Left ventricle myocardium inferior (tissue), 1 donor: ENCODE measurements around the gene STH. TPM values are rescaled to one million over a fixed set of nuclear protein-coding genes. Genes with fewer than 3 reads are reported as not detected.

Source experiments
- DNase-seq: peaks from one replicate; pipeline ENCODE4 v3.0.0-alpha.2; 2020
- H3K27ac ChIP-seq: fragments of 200-600 bp; replicated peaks from 2 replicates; pipeline ENCODE4 v1.8.0; 2021
- H3K27me3 ChIP-seq: fragments of 200-600 bp; 2 replicates; pipeline ENCODE4 v1.8.0; 2021; ENCODE audit warnings: low read depth
- H3K36me3 ChIP-seq: fragments of 200-600 bp; 2 replicates; pipeline ENCODE4 v1.8.0; 2021
- H3K4me1 ChIP-seq: fragments of 200-600 bp; 2 replicates; pipeline ENCODE4 v1.8.0; 2021
- H3K4me3 ChIP-seq: fragments of 200-600 bp; 2 replicates; pipeline ENCODE4 v1.8.0; 2021; ENCODE audit warnings: mild to moderate bottlenecking, moderate library complexity
- H3K9me3 ChIP-seq: fragments of 200-600 bp; replicated peaks from 2 replicates; pipeline ENCODE4 v1.8.0; 2021
- CTCF ChIP-seq: fragments of 200-600 bp; IDR thresholded peaks from 2 replicates; pipeline ENCODE4 v1.8.0; 2021; ENCODE audit warnings: antibody characterized with exemption, mild to moderate bottlenecking, borderline replicate concordance
- intact Hi-C: fragments of 100-400 bp; cut with micrococcal nuclease; formaldehyde crosslinking; loops from one replicate; pipeline ENCODE4 v1.11.0; 2022
- total RNA-seq: library from RNA; stranded (reverse); fragmentation: NEBNext Ultra II Directional; extraction: Animal tissue kit (Norgen Biotek cat#: 25700); gene quantifications from one replicate; pipeline ENCODE4 v1.2.1, GENCODE V29; 2021
- donor health status: DM: no; HTN: yes; CAD: no; lungs with severe emphysema.

The STH gene
- total RNA-seq, 1 donor from 2014 or later = not detected

GRCh38 chr17:45967378-45967777 lies 31.7 kb upstream of the STH start:
- Histone ChIP-seq H3K9me3 (peaks cover 3% of the 10 kb centered on the region), H3K27ac (no peak overlapping the region), H3K4me3 (no peak overlapping the region), H3K36me3 (no peaks in the 10 kb centered on the region), H3K4me1 (peaks cover 8% of the 10 kb centered on the region), H3K27me3 (no peaks in the 10 kb centered on the region)
- DNase-seq = no peak
- no peak for TF ChIP-seq CTCF
- intact Hi-C loops = no loop called here

GRCh38 chr17:45968732-45969131 lies 30.3 kb upstream of the STH start:
- DNase-seq = no peak
- H3K9me3 ChIP-seq = peaks cover 7% of the 10 kb centered on the region
- no peak overlapping the region for H3K27ac ChIP-seq
- H3K4me3 ChIP-seq = no peak overlapping the region
- intact Hi-C loops = no loop called here
- TF ChIP-seq CTCF = no peak
- no peaks in the 10 kb centered on the region for H3K27me3 ChIP-seq
- peaks cover 15% of the 10 kb centered on the region for H3K4me1 ChIP-seq
- no peaks in the 10 kb centered on the region for H3K36me3 ChIP-seq

GRCh38 chr17:45969726-45970125 lies 29.3 kb upstream of the STH start:
- H3K9me3 ChIP-seq = peaks cover 7% of the 10 kb centered on the region
- DNase-seq = no peak
- H3K4me3 ChIP-seq = no peak overlapping the region
- no peaks in the 10 kb centered on the region for H3K36me3 ChIP-seq
- intact Hi-C loops = no loop called here
- no peak overlapping the region for H3K27ac ChIP-seq
- no peaks in the 10 kb centered on the region for H3K27me3 ChIP-seq
- peaks cover 21% of the 10 kb centered on the region for H3K4me1 ChIP-seq
- TF ChIP-seq CTCF = no peak

- Histone ChIP-seq H3K4me1 (peaks cover 21% of the 10 kb centered on the region), H3K4me3 (no peak overlapping the region), H3K36me3 (no peaks in the 10 kb centered on the region), H3K27ac (no peak overlapping the region), H3K9me3 (peaks cover 7% of the 10 kb centered on the region), H3K27me3 (no peaks in the 10 kb centered on the region)
- no peak for TF ChIP-seq CTCF
- no peak for DNase-seq
- intact Hi-C loops = no loop called here
These were observed 28.4 kb upstream of the STH start for GRCh38 chr17:45970659-45971058.

- TF ChIP-seq CTCF = no peak
- Histone ChIP-seq H3K4me1 (peaks cover 13% of the 10 kb centered on the region), H3K4me3 (no peak overlapping the region), H3K36me3 (no peaks in the 10 kb centered on the region), H3K27me3 (no peaks in the 10 kb centered on the region), H3K9me3 (peaks cover 7% of the 10 kb centered on the region), H3K27ac (no peak overlapping the region)
- DNase-seq = no peak
- intact Hi-C loops = no loop called here
These were observed 27.3 kb upstream of the STH start for GRCh38 chr17:45971698-45972141.

- no peak overlapping the region for H3K4me3 ChIP-seq
- TF ChIP-seq CTCF = no peak
- no peaks in the 10 kb centered on the region for H3K36me3 ChIP-seq
- DNase-seq = no peak
- H3K27ac ChIP-seq = no peak overlapping the region
- peaks cover 13% of the 10 kb centered on the region for H3K4me1 ChIP-seq
- H3K9me3 ChIP-seq = peaks cover 7% of the 10 kb centered on the region
- intact Hi-C loops = no loop called here
- no peaks in the 10 kb centered on the region for H3K27me3 ChIP-seq
These were observed 26.5 kb upstream of the STH start for GRCh38 chr17:45972531-45972930.
